ENCODE results near the gene TRAPPC12.
"Not testable (repeated sequence)": the region's sequence is repeated elsewhere in the genome, so short reads cannot be mapped to it uniquely, and the experiment has no call there.

Gene TRAPPC12

DNA sequence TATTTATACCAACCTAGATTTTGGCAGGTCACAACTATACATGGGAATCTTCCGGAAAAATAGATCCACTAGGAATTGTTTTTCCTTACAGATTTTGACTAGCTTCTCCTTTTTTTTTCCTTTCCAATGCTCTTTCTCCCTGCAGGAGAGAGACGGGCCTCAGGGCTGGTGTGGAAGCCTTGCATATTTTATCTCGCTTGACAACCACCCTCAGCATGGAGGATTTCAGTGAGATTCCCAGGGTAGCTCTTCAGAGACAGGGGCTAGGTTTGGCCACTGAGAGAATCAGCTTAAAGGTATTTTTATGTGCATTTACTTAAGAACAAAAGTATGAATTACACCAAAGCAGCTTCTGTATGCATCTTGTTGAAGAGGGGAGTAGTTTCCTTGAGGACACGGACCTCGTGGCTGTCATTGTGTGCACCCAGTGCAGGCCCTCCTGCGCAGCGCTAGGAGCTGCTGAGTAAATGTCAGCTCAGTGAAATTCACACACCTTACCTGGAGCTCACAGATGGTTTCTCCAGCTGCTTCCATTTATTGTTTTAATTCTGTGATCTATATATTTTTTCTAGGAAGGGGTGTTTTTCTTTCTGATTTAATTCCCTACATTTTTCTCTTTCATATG, 54.4 kb downstream of the TRAPPC12 start:
- DNase-seq: peak; percentile 17 to 43

- peak; percentile 63 to 75 for DNase-seq
Observed at GRCh38 chr2:3434654-3435053, 55.2 kb downstream of the TRAPPC12 start.

GRCh38 chr2:3435445-3435844, 56.0 kb downstream of the TRAPPC12 start:
- DNase-seq: peak; percentile 87 to 91

DNA sequence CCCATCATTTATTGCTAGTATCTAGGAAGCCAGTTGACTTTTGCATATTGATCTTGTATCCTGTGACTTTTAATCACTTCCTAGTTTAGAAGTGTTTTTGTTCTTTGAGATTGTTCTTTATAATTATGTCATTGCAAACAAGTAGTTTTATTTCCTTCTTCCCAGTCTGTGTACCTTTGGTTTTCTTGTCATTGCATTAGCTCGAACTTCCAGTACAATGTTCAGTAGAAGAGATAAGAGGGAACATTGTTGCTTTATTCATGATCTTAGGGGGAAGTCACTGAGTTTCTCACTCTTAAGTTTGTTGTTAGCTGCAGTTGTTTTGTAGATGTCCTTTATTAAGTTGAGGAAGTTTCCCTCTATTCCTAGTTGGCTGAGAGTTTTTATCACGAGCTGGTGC, 61.0 kb downstream of the TRAPPC12 start:
- DNase-seq: no peak

DNA sequence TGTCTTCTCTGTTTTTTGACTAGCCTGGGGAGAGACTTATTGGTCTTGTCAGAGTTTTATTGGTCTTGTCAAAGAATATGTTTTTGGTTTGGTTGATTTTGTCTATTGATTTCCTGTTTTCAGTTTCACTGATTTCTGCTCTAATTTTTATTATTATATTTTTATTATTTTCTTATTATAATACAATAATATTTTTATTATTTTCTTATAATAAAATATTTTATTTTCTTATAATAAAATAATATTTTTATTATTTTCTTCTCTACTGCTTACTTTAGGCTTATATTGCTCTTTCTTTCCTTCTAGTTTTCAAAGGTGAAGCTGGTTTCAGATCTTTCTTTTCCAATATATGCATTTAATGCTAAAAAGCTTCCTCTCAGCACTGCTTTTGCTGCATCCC, 62.0 kb downstream of the TRAPPC12 start:
- DNase-seq: no peak

DNA sequence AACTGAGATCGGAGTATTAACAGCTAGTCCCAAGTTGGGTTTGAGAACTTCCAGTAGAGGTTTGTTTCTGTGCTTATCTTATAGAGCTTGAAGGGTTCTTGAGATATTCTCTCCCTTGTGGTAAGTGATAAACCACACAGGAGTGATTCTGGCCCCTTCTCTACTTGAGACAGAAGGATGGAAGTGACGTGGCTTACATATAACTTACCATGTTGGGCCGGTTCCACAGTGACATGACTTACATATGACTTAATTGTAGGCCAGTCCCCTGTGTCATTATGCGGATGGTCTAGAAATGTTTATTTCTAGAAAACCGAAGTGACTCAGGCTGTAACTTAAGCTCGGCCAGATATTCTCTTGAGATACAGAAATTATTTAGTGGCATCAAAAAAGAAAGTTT, 62.7 kb downstream of the TRAPPC12 start:
- no peak for DNase-seq

DNA sequence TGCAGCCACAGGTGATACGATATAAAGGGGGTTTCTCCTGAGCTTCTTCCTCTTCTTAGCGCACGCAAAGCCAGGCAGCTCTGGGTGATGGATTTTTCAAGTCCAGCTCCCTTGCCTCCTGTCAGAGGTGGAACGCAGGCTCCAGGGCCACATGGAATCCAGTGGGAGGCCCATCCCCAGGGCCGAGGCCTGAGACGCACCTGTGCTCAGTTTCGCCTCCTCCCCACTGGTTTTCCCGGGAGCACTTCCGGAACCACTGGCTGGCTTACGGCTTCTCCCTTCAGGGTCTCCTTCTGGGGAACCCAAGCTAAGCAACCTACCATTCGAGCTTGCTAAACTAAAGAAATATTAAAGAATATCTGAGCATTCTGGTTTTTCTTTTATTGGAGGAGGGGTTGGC, 63.6 kb downstream of the TRAPPC12 start:
- no peak for DNase-seq

GRCh38 chr2:3443506-3444084, 64.1 kb downstream of the TRAPPC12 start:
- DNase-seq: no peak

GRCh38 chr2:3445891-3446290, 66.4 kb downstream of the TRAPPC12 start:
- DNase-seq: no peak

DNA sequence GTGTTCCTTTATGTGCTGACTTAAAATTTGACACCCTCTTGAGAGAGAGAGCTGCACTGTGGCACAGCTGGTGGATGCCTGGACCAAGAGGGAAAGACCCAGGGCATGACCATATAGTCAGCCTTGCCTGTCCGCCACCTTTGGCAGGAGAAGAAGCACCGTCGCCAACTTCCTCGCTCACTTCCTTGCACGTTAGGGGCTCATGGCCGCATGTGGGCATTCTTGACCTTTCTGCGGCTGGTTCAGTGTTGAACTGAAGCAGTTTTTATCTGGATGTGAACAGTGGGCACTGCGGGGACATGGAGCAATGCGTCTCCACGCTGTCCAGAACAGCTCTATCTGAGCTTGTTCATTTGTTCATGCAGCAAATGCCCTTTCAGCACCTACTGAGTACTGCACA, 66.9 kb downstream of the TRAPPC12 start:
- DNase-seq: no peak

DNA sequence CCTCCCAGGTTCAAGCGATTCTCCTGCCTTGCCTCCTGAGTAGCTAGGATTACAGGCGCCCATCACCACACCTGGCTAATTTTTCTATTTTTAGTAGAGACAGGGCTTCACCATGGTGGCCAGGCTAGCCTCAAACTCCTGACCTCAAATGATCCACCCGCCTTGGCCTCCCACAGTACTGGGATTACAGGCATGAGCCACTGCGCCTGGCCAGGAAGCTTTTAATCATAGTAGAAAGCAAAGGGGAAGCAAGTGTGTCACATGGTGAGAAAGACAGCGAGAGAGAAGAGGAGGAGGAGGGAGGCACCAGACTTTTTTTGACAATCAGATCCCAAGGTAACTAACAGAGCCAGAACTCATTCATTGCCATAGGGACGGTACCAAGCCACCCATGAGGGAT, 67.7 kb downstream of the TRAPPC12 start:
- DNase-seq: not testable (repeated sequence)

DNA sequence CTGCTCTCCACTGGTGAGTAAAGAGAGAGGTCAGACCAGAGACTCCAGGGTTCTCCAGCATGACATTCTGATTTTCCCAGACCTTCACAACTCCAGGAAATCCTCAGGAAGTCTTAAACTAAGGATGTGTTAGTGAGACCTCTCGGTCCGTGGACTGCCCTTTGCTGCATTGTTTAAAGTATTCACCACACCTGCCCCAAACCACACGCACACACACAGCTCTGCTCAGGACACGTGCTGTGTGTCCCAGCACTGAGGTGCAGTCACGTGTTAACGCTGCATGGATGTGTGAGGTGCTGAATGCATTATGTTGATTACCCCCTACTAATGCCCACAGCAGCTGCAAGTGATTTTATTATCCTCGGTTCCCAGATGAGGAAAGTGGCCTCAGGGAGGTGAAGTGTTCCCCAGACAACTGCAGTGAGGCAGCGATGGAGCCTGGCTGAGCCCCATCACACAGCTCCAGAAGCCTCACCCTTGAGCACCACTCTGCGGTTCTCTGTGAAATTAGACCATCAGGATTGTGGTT, 68.4 kb downstream of the TRAPPC12 start:
- DNase-seq: no peak

DNA sequence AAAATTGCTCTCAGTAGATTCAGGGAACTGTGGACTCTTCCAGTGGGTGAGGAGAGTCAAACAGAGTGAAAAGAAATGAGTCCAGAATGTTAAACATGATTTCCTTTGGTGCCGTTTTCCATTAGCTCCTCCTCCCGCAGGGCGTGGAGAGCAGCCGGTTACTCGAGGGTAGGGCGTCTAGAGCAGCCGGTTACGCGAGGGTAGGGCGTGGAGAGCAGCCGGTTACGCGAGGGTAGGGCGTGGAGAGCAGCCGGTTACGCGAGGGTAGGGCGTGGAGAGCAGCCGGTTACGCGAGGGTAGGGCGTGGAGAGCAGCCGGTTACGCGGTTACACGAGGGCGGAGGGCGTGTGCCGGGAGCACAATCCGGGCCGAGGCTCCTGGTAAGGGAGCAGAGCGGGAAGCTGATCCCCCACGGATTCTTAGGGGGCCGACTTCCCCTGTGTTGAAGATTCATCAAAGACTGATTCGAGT, 69.0 kb downstream of the TRAPPC12 start:
- DNase-seq: not testable (repeated sequence)

GRCh38 chr2:3449086-3449485, 69.6 kb downstream of the TRAPPC12 start:
- no peak for DNase-seq

GRCh38 chr2:3449936-3450335, 70.4 kb downstream of the TRAPPC12 start:
- no peak for DNase-seq

GRCh38 chr2:3450385-3451010, 71.0 kb downstream of the TRAPPC12 start:
- no peak for DNase-seq

DNA sequence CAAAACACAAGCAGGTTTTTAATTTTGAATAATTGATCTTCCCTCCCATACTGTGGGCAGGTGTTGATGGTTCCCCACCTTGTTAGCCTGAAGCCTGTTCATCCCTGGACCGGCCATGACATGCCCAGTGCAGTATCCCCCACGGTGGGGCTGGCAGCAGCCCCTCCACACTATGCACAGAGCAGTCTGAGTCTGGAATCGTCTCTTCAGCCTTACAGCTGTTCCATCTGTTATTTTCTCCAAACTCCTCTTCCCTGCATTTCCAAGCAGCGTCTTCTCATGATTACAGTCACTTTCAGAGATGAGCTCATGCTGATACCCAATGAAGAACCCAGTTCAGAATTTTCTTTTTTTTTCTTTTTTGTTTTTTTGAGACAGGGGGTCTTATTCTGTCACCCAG, 71.7 kb downstream of the TRAPPC12 start:
- no peak for DNase-seq

DNA sequence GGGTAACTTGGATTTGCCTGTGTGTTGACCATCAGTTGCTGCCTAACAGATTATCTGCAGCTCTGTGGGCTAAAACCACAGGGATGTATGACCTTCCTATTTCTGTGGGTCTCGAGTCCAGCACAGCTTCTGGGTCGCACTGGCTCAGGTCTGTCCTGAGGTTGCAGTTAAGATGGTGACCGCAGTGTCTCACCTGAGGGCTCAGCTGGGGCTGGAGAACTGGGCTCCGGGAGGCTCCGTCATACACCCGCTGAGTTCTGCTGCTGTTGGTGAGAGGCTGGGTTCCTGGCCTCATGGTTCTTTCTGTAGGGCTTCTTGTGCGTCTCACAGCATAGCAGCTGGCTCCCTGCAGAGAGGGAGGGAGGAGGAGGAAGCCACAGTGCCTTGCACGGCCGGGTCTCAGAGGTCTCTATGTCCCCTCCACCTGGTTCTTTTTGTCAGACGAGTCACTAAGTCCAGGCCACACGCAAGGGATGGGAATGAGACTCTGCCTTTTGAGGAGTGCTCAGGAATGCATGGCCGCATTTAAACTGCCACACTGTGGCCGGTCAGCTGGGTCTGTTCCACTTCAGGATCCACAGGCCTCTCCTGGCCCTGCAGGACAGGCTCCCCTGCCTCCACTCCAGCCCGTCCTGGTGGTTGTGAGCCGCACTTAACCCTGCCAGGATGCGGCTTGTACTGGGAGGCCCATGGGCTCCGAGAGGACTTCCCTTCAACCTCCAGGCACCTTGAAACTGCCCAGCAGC, 72.6 kb downstream of the TRAPPC12 start:
- no peak for DNase-seq

DNA sequence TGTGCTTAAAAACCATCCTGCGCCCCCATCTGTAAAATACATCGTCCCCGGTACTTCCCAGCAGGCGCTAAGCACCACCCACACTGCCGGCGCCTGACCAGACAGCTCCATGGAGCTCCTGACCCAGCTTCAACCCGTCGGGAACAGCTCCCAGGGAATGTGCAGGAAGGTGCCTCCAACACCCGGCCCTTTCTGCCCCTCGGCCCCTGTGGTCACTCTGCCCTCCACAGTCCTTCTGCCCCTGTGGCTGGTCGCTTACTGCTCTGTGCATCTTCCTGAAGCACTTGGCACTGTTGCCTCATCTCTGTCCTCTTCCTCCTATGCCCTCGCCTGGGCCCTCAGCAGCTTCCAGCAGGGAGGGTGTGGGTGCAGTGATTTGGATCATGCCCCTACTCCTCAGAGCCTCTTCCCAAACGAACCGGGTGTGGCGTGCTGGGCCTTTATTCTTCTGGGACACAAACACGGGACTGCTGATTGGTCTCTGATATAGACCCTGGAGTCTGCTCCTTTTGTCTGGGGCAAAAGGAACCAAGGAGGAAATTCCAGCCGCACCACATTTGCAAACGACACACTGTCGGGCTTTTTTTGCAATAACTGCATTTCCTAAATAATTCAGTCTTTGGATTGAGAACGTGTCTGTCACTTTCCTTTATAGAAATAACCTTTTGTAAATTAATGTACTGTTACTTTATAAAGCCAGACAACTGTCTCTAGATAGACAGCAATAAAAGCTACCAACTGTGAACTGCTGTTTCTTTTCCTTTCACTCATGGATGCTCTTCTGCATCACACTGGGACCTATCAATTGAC, 73.9 kb downstream of the TRAPPC12 start:
- no peak for DNase-seq

DNA sequence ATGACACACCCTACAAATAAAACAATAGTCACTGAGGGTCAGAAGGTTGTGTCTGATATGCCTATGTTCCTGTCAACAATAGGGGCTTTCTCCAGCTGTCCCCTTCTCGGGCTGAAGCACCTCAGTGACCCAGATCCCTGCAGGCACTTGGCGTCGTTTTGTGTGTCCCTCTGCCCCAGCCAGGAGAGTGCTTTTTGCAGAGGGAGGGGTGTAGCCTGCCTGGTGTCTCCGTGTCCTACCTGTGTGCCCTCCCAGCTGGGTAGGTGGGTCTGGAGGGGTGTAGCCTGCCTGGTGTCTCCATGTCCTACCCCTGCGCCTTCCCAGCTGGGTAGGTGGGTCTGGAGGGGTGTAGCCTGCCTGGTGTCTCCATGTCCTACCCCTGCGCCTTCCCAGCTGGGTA, 74.5 kb downstream of the TRAPPC12 start:
- DNase-seq: not testable (repeated sequence)

GRCh38 chr2:3454802-3455201, 75.3 kb downstream of the TRAPPC12 start:
- DNase-seq: no peak

GRCh38 chr2:3456125-3456524, 76.6 kb downstream of the TRAPPC12 start:
- no peak for DNase-seq

Measured in SHP77 (cell line).